DMS 273 (cell line): ENCODE results near the gene NR3C2.

Experiments used
- DNase-seq: peaks from one replicate; lab custom pipeline; 2025; ENCODE audit not compliant: unreplicated experiment; lab: John Stamatoyannopoulos, UW

Gene NR3C2

DNA sequence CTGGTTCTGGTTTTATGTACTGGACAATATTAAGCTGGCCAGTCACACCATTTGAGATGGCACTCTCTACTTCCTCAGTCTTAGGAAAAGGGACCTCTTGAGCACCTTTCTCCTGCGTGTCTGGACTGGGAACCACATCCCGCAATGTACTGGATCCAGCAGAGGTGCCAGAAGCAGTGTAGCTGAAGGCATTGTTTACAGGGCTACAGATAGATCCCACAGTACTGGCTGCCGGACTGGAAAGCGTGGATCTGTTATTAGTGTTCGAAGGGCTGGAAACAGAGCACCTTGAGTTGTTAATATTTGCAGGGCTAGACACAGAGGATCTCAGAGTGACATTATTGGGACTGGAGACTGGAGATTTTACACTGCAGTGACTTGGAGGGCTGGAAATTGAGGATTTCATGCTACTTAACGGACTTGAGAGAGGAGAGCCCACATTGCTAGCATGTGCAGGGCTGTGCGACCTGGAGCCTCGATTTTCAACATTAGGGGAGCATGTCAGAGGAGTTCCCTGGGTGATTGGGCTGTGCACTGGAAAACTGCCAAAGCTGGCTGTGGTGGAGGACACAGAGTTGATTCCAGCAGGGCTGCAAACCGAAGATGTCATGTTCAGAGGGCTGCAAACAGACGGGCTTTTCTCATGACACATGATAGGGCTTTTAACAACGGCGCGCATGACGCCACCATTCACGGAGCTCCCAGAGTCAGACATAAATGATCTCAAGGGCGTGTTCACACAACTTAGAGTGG, 6.4 kb downstream of the NR3C2 start:
- no peak for DNase-seq

DNA sequence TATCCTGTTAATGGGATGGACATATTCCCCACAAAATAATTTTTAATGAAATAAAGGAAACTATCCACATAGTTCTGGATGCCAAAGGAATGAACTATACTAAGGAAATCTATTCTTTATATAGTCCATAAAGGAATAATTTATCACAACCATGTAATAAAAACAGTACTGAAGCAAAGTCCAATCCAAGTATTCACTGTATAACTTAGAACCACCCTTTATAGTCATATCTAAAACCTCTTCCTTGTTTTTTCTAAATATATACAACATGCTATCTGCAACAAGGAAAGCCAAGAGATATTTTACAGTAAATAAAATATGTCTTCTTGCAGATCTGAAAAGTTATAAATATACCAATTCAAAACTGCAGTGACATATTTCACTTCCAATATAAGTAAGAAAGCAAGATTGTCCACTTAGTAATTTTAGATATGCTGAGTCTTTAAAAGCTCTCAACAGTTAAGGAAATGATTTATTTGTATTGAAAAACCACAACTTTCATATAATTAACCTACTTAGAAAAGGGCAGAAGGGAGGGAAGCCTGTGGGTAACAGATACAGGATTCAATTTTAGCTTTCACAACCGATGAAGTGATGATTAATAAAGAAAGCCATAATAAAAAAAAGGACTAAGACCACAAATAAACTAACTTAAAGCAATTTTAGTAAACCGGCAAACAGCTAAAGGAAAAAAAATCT, 8.0 kb downstream of the NR3C2 start:
- no peak for DNase-seq

- DNase-seq: no peak
These were observed 10.8 kb downstream of the NR3C2 start for GRCh38 chr4:148431401-148431800.

DNA sequence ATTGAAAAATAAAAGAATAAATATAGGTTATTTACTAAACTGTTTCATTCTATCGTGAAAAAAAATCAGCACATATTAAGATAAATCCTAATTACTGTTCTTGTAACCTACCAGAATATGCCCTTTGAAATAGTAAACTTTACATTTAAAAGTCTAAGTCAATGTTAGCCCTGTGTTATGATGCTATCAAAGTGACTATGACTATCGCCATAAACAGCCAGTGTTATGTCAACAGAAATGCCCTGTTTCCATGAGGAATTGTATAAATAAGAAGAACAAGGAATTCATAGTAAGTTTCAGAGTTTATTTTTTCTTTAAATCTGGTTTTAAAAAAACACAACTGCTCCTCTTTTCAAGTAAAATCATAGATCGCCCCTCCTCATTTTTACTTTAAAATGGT, 11.4 kb downstream of the NR3C2 start:
- DNase-seq: no peak

GRCh38 chr4:148429206-148429605, 13.0 kb downstream of the NR3C2 start:
- DNase-seq: no peak

DNA sequence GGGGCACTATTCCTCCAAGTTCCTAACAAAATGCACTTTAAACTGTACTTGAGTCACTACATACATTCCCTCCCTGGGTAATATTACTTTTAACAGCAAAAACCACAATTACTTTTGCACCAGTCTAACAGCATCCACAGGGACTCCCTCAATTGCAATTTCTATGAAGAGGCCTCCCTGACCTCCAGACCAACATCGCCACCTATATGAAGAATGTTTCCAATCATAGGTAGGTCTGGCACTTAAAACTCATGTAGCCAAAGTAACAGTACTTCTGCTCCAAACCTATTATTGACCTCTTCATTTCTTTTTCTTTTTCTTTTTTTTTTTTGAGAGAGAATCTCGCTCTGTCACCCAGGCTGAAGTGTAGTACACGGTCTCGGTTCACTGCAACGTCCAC, 15.6 kb downstream of the NR3C2 start:
- DNase-seq: no peak

DNA sequence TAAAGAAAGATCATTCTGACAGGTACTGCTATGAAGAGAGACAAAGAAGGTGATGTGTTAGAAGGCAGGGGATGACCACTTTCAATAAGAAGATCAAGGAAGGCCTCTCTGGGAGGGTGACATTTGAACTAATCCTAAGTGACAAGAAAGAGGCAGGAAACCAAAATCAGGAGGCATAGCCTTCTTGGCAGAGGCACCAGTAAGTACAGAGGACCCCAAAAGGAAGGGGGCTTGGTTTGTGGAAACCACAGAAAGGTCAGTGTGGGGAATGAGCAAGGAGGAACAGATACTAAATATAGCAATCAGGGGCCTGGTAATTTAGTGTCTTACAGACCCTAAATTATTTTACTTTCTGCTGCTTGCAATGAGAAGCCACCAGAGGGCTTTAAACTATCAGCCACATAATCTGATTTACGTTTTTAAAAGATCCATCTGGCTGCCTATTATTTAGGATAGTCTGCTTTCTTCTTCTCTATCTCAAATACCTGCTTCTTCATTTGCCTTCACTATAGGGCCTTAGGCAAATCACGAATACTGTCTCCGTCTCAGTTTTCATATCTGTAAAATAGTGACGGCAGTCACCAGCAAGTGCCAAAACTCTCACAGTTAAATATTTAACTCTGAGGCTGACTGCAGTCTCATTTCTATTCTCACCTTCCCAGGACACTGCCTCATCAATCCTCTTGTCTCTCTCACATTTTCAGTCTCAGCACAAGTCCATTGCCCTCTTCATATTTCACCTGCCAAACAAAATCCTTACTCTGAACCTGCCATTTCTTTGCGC, 16.7 kb downstream of the NR3C2 start:
- DNase-seq: no peak

DNA sequence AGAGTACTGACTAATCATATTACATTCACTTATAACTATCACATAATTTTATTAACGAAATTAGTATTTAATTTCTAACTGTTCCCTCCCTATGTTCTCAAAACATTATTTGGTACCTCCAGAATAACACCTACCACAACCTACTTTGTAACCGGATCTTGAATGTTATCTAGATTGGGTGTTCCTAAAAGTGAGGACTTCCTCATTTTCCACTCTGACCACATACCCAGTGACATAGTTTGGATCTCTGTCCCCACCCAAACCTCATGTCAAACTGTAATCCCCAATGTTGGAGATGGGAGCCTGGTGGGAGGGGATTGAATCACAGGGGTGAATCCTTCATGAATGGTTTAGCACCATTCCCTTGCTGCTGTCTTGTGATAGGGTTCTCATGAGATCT, 21.8 kb downstream of the NR3C2 start:
- DNase-seq: no peak

DNA sequence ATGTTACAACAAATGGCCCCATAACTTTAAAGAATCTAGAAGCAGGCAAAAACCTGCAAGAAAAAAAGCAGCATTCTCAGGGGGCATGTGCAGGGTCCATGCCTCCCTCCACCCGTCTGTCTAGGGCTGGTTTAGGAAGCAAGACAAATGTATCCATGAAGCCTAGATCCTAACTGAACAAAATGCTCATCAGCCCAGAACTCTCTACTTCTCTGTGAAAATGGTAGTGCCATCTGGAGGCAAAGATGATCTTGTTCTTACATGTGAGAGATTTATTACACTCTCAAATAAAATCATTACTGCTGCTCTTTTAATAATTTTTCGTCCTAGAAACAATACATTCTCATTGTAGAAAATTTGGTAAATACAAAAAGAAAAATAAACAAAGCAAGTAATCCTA, 26.7 kb downstream of the NR3C2 start:
- peak; percentile 25 for DNase-seq

DNA sequence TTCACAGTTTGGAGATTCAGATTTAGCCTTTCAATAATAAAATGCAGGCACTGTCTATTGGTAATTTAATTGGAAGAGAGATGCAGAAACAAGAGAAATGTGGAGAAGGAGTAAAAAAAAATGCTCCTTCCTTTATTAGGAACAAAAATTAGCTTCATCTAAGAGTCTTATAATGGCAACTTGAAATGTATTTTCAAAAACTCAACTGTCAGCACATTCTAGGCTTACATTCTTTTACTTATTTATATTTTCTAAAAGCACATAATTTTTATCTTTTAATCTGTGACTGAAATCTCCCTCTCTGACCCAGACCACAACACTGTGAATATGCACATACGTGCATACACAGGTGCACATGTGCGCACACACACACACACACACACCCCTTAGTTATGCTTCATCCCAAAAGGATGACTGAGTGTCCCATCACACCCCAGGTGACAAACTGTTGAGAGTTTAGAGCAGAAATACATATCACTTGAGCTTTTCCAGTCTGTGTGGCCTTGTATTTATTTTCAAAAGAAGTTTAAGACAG, 29.7 kb downstream of the NR3C2 start:
- DNase-seq: no peak

DNA sequence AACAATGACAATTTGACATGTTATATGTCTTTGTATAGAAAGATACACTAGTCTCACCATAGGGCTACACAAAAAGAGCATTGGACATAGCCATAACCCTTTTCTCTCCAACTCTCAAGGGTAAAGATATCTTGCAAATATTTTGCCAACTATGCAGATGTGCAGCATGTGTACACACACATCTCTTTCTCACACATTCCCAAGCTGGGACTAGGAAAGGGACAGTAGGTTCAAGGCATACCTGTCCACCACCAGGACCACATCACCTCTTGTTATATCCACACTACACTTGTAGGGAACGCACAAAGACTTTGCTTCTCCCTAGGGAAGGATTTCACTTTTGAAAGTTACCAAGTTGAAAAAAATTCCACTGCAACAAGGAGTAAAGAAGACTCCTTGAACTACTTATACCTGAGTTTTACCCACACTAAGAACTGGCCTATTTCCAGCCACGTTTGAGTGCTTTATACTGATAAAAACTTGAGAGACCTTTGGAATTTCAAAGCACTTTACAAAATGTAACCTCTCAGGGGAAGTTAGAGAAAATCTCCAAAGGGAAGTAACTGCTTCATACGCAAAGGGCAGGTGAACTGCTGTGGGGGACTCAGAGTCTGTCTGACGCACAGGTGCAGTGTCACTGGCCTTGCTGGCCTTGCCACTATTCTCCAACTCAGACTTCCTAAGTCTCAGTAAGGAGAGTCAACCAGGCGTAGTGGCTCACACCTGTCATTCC, 36.9 kb downstream of the NR3C2 start:
- no peak for DNase-seq

DNA sequence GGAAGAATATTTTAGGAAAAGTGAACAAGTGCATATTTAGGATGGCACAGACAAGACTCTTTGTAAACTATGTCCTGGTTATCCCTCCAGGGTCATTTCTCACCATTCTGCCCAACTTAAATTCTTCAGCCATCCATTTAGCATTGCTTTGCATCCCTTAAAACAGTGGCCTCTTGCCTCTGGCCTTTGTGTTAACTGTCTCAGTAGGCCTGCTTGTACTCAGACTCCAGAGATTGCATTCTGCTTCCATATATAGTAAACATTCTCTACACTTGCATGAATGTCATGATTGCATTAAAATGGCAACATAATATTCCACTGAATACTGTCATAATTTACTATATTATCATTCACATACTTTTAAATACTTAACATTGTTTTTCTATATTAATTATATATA, 43.2 kb downstream of the NR3C2 start:
- no peak for DNase-seq

DNA sequence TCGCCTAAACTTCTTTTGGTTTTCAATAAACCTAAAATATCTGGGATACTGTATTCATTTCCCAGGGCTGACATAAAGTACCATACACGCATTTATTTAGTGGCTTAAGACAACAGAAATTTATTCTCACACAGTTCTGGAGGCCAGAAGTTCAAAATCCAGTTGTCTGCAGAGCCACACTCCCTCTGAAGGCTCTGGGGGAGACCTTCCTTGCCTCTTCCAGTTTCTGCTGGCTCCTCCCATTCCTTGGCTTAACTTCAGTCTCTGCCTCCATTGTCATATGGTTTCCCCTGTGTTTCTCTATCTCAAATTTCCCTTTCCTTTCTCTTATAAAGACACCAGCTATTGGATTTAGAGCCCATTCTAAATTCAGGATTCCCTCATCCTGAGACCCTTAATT, 44.4 kb downstream of the NR3C2 start:
- no peak for DNase-seq

- no peak for DNase-seq
These were observed 45.1 kb downstream of the NR3C2 start for GRCh38 chr4:148396986-148397673.

- DNase-seq: no peak
These were observed 46.4 kb downstream of the NR3C2 start for GRCh38 chr4:148395771-148396170.

GRCh38 chr4:148391056-148391455, 51.2 kb downstream of the NR3C2 start:
- no peak for DNase-seq

DNA sequence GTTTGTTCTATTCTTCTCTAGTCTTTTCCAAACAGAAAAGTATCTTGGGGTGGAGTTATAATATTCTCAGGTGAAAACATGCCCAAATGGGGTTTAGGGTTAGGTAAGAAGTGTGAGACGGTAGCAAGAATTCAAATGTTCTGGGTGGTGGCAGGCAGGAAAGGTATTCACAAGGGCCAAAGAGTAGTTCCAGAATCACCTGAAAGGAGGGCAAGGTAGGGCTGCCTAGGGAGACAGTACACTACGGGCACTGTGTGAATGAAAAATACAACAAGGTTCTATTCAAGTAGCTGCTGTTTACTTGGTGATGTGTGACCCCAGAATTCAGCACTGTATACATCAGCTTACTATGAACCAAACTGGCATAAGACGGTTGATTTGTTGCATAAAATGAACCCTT, 51.9 kb downstream of the NR3C2 start:
- DNase-seq: no peak

DNA sequence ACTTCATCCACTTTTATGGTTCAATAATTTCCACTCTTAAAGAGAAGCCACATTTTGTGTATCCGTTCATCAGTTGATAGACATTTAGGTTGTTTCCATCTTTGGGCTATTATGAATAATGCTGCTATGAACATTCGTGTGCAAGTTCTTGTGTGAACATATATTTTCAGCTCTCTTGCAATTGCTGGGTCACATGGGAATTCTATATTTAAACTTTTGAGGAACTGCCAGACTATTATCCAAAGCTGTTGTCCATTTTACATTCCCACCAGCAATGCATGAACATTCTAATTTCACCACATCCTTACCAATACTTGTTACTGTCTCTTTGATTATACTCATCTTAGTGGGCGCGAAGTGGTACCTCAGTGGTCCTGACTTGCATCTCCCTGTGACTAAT, 61.9 kb downstream of the NR3C2 start:
- DNase-seq: no peak

- DNase-seq: peak; percentile 25
These were observed 66.1 kb downstream of the NR3C2 start for GRCh38 chr4:148376151-148376550.

DNA sequence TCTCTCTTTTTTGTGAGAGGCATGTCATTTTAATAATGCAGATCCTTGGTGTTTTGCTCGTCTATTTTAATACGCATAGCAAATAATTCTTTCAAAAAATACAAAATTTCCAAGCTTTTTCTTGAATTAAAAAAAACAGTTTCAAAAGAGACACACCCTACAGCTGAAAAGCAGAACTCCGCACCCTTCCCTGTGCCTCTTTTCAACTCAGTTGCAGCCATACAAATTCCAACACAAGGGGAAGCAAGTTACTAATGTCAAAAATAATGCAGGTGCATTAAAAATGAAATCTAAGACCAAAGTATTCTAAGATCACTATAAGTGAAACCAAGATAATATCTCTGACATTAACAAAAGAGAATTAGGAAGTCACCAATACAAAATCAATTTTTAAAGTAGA, 66.6 kb downstream of the NR3C2 start:
- DNase-seq: no peak
